K562 (cell line): ENCODE results near the gene PRCC.

Experiments
- ARNT ChIP-seq, 2 experiments: fragments of 450-650 bp; IDR thresholded peaks; 2 replicates each; pipeline ENCODE4 v1.6.1; 2016; ENCODE audit warnings: mild to moderate bottlenecking in 1 of 2
- MECOM ChIP-seq: fragments of 250-450 bp; sonication (Bioruptor Pico); IDR thresholded peaks from 2 replicates; pipeline ENCODE4 v1.8.0; 2022; ENCODE audit warnings: inconsistent platforms
- NBN ChIP-seq: fragments of 450-650 bp; IDR thresholded peaks from 2 replicates; pipeline ENCODE4 v1.6.1; 2016; ENCODE audit warnings: low read depth, mild to moderate bottlenecking
- TBP ChIP-seq: optimal IDR thresholded peaks from 2 replicates; pipeline ENCODE3; 2011; ENCODE audit warnings: low read depth, low read length, improper control_type of control experiment
- ZNF239 ChIP-seq: fragments of 250-450 bp; sonication (Bioruptor Pico); IDR thresholded peaks from 2 replicates; pipeline ENCODE4 v1.4.0; 2020; ENCODE audit warnings: mild to moderate bottlenecking
- TF ChIP-seq, protein P1 (sequence below): sonication (generic); formaldehyde crosslinking; IDR thresholded peaks from 2 replicates; pipeline ENCODE4 v1.8.1; 2022; ENCODE audit warnings: missing genetic modification reagents

GRCh38 chr1:156821801-156822200 is 54.5 kb downstream of the PRCC start:
- TF ChIP-seq, protein P1, sequence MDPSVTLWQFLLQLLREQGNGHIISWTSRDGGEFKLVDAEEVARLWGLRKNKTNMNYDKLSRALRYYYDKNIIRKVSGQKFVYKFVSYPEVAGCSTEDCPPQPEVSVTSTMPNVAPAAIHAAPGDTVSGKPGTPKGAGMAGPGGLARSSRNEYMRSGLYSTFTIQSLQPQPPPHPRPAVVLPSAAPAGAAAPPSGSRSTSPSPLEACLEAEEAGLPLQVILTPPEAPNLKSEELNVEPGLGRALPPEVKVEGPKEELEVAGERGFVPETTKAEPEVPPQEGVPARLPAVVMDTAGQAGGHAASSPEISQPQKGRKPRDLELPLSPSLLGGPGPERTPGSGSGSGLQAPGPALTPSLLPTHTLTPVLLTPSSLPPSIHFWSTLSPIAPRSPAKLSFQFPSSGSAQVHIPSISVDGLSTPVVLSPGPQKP (CRISPR knock-in tag), result no peak
- TF ChIP-seq TBP (no peak), MECOM (CRISPR knock-in tag) (no peak), ZNF239 (CRISPR knock-in tag) (no peak), NBN (no peak), ARNT (IDR thresholded peaks at IDR 0.05) (no peak)
